Liver (tissue), 3 donors: ENCODE measurements around the gene MRPL54.

Experiments
- EGR1 ChIP-seq, 2 donors: IDR thresholded peaks; 2 replicates each; pipeline ENCODE4 v1.6.1; 2016 to 2018; ENCODE audit warnings: antibody characterized with exemption in 2 of 2, low read depth in 2 of 2
- FOXA1 ChIP-seq: IDR thresholded peaks from 2 replicates; pipeline ENCODE4 v1.6.1; 2016; ENCODE audit warnings: antibody characterized with exemption
- GABPA ChIP-seq, 2 donors: IDR thresholded peaks in 1 of 2; conservative IDR thresholded peaks in 1 of 2; 2 replicates each; pipeline ENCODE4 v1.6.1; 2016; ENCODE audit warnings: antibody characterized with exemption in 2 of 2, mild to moderate bottlenecking in 1 of 2, moderate library complexity in 1 of 2
- HNF4A ChIP-seq, 2 donors: conservative IDR thresholded peaks; 2 replicates each; pipeline ENCODE4 v1.6.1; 2016; ENCODE audit warnings: antibody characterized with exemption in 2 of 2, mild to moderate bottlenecking in 2 of 2
- JUND ChIP-seq, 2 donors: IDR thresholded peaks; 2 replicates each; pipeline ENCODE4 v1.6.1; 2016; ENCODE audit warnings: antibody characterized with exemption in 2 of 2
- NR2F2 ChIP-seq: IDR thresholded peaks from 2 replicates; pipeline ENCODE4 v1.6.1; 2016; ENCODE audit warnings: antibody characterized with exemption
- RAD21 ChIP-seq, 2 donors: IDR thresholded peaks; 2 replicates each; pipeline ENCODE4 v1.6.1; 2016; ENCODE audit warnings: antibody characterized with exemption in 2 of 2, mild to moderate bottlenecking in 2 of 2
- SP1 ChIP-seq: IDR thresholded peaks from 2 replicates; pipeline ENCODE4 v1.6.1; 2018; ENCODE audit warnings: antibody characterized with exemption, mild to moderate bottlenecking
- YY1 ChIP-seq: IDR thresholded peaks from 2 replicates; pipeline ENCODE4 v1.6.1; 2016; ENCODE audit warnings: antibody characterized with exemption, mild to moderate bottlenecking
- TF ChIP-seq, protein P1 (sequence below): fragments of 150-350 bp; IDR thresholded peaks from 2 replicates; pipeline ENCODE4 v1.5.1; 2017; ENCODE audit warnings: improper control_type of control experiment, low read depth, low read length; ENCODE audit not compliant: missing input control
- TF ChIP-seq, protein P2 (sequence below): IDR thresholded peaks from 2 replicates; pipeline ENCODE4 v1.6.1; 2016; ENCODE audit warnings: antibody characterized with exemption
- TF ChIP-seq, protein P3 (sequence below): IDR thresholded peaks from 2 replicates; pipeline ENCODE4 v1.6.1; 2016; ENCODE audit warnings: antibody characterized with exemption, mild to moderate bottlenecking
- donor health status: healthy.
- donor health status: healthy.

DNA sequence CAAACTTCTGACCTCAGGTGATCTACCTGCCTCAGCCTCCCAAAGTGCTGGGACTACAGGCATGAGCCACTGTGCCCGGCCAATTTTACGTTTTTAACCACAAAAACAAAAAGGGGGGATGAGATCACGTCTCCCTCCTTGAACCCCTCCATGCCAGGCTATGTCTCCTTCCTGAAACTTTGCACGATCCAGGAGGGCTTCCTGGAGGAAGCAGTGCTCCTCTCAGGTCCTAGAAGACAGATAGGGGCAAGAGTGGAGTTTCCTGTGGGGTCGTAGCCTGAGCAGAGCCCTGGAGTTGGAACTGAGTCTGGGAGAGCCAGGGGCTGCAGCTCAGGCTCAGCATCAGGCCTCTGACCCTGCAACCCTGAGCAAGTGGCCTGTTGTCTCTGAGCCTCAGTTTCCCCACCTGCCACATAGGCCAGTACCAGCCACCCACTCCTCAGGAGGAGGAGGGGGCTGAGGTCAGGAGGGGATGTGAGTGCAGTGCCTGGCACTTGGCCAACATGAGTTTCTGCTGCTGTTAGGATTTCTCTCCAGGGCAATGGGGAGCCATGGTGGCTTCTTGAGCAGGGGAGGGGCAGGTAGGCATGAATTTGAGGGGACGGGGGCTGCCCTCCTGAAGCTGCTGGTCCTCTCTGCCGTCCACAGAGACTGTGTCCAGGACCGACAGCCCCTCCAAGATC, 17.0 kb upstream of the MRPL54 start:
- TF ChIP-seq, protein P1, sequence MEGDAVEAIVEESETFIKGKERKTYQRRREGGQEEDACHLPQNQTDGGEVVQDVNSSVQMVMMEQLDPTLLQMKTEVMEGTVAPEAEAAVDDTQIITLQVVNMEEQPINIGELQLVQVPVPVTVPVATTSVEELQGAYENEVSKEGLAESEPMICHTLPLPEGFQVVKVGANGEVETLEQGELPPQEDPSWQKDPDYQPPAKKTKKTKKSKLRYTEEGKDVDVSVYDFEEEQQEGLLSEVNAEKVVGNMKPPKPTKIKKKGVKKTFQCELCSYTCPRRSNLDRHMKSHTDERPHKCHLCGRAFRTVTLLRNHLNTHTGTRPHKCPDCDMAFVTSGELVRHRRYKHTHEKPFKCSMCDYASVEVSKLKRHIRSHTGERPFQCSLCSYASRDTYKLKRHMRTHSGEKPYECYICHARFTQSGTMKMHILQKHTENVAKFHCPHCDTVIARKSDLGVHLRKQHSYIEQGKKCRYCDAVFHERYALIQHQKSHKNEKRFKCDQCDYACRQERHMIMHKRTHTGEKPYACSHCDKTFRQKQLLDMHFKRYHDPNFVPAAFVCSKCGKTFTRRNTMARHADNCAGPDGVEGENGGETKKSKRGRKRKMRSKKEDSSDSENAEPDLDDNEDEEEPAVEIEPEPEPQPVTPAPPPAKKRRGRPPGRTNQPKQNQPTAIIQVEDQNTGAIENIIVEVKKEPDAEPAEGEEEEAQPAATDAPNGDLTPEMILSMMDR, result no peak
- TF ChIP-seq, protein P2, sequence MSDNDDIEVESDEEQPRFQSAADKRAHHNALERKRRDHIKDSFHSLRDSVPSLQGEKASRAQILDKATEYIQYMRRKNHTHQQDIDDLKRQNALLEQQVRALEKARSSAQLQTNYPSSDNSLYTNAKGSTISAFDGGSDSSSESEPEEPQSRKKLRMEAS, result no peak
- TF ChIP-seq FOXA1 (no peak), SP1 (no peak), HNF4A (conservative IDR thresholded peaks at IDR 0.05) (no peak), YY1 (no peak), RAD21 (IDR thresholded peaks at IDR 0.05) (no peak), GABPA (IDR thresholded peaks at IDR 0.05 in 1 of 2, conservative IDR thresholded peaks at IDR 0.05 in 1 of 2) (no peak), EGR1 (IDR thresholded peaks at IDR 0.05; ENCODE audit: low read depth in 2 of 2) (no peak), JUND (IDR thresholded peaks at IDR 0.05) (no peak), NR2F2 (no peak)
- TF ChIP-seq, protein P3, sequence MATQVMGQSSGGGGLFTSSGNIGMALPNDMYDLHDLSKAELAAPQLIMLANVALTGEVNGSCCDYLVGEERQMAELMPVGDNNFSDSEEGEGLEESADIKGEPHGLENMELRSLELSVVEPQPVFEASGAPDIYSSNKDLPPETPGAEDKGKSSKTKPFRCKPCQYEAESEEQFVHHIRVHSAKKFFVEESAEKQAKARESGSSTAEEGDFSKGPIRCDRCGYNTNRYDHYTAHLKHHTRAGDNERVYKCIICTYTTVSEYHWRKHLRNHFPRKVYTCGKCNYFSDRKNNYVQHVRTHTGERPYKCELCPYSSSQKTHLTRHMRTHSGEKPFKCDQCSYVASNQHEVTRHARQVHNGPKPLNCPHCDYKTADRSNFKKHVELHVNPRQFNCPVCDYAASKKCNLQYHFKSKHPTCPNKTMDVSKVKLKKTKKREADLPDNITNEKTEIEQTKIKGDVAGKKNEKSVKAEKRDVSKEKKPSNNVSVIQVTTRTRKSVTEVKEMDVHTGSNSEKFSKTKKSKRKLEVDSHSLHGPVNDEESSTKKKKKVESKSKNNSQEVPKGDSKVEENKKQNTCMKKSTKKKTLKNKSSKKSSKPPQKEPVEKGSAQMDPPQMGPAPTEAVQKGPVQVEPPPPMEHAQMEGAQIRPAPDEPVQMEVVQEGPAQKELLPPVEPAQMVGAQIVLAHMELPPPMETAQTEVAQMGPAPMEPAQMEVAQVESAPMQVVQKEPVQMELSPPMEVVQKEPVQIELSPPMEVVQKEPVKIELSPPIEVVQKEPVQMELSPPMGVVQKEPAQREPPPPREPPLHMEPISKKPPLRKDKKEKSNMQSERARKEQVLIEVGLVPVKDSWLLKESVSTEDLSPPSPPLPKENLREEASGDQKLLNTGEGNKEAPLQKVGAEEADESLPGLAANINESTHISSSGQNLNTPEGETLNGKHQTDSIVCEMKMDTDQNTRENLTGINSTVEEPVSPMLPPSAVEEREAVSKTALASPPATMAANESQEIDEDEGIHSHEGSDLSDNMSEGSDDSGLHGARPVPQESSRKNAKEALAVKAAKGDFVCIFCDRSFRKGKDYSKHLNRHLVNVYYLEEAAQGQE, result no peak
